Endothelial cell (in vitro differentiated cells): ENCODE data around the gene USP34. TPM values are rescaled to one million over a fixed set of nuclear protein-coding genes. Genes with fewer than 3 reads are reported as not detected.
"Not testable (repeated sequence)": the region's sequence is repeated elsewhere in the genome, so short reads cannot be mapped to it uniquely, and the experiment has no call there.

Experiments used
- DNase-seq: peaks from one replicate; pipeline ENCODE4 v3.0.0; 2021; ENCODE audit warnings: low spot score
- H3K27ac Mint-ChIP-seq: one replicate; pipeline ENCODE4 v1.8.0; 2021; ENCODE audit warnings: mixed read lengths, inconsistent platforms; ENCODE audit not compliant: unreplicated experiment
- H3K27me3 Mint-ChIP-seq: one replicate; pipeline ENCODE4 v1.8.0; 2021; ENCODE audit warnings: mild to moderate bottlenecking, moderate library complexity, mixed read lengths, inconsistent platforms; ENCODE audit not compliant: unreplicated experiment
- H3K36me3 Mint-ChIP-seq: one replicate; pipeline ENCODE4 v1.8.0; 2021; ENCODE audit warnings: mild to moderate bottlenecking, low read depth, mixed read lengths, inconsistent platforms; ENCODE audit not compliant: unreplicated experiment
- H3K4me1 Mint-ChIP-seq: one replicate; pipeline ENCODE4 v1.8.0; 2021; ENCODE audit warnings: mild to moderate bottlenecking, mixed read lengths, inconsistent platforms; ENCODE audit not compliant: unreplicated experiment
- H3K4me3 Mint-ChIP-seq: one replicate; pipeline ENCODE4 v1.8.0; 2021; ENCODE audit warnings: mild to moderate bottlenecking, mixed read lengths, inconsistent platforms; ENCODE audit not compliant: unreplicated experiment
- H3K9me3 Mint-ChIP-seq: one replicate; pipeline ENCODE4 v1.8.0; 2021; ENCODE audit warnings: mixed read lengths, inconsistent platforms; ENCODE audit not compliant: unreplicated experiment
- total RNA-seq: library from RNA; stranded (reverse); fragmentation: NEBNext Ultra II Directional; extraction: Animal tissue kit (Norgen Biotek cat#: 25700); gene quantifications from one replicate; pipeline ENCODE4 v1.2.1, GENCODE V29; 2021; ENCODE audit not compliant: unreplicated experiment
- TF ChIP-seq, protein P1 (sequence below): fragments of 200-600 bp; sonication (generic); IDR thresholded peaks from one replicate; pipeline ENCODE4 v1.5.0; 2021; ENCODE audit warnings: antibody characterized with exemption; ENCODE audit not compliant: unreplicated experiment

Gene USP34
- total RNA-seq, 1 donor from 2014 or later = 97.4 TPM

DNA sequence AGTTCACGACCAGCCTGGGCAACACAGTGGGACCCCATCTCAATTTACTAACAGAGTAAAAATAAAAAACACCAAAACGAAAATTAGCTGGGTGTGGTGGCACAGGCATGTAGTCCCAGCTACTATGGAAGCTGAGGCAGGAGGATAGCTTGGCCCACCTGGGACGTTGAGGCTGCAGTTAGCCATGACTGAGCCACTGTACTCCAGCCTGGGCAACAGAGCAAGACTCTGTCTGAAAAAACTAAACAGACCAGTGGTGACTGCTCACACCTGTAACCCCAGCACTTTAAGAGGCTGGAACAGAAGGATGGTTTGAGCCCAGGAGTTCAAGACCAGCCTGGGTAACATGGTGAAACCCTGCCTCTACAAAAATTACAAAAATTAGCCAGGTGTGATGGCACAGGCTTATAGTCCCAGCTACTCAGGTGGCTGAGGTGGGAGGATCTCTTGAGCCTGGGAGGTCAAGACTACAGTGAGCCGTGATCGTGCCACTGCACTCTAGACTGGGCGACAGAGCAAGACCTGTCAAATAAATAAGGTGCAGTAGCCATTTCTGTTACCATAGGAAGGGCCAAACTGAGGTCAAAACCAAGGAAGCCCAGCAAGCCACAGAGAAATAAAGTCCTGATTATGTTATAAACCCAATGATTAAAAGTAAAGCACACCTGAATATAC is 14.0 kb downstream of the USP34 start:
- Mint-ChIP-seq H3K27ac (no peak overlapping the region), H3K4me1 (peaks cover 11% of the 10 kb centered on the region), H3K4me3 (no peak overlapping the region), H3K9me3 (no peaks in the 10 kb centered on the region), H3K27me3 (peaks cover 5% of the 10 kb centered on the region), H3K36me3 (no peaks in the 10 kb centered on the region)
- no peak for DNase-seq
- TF ChIP-seq, protein P1, sequence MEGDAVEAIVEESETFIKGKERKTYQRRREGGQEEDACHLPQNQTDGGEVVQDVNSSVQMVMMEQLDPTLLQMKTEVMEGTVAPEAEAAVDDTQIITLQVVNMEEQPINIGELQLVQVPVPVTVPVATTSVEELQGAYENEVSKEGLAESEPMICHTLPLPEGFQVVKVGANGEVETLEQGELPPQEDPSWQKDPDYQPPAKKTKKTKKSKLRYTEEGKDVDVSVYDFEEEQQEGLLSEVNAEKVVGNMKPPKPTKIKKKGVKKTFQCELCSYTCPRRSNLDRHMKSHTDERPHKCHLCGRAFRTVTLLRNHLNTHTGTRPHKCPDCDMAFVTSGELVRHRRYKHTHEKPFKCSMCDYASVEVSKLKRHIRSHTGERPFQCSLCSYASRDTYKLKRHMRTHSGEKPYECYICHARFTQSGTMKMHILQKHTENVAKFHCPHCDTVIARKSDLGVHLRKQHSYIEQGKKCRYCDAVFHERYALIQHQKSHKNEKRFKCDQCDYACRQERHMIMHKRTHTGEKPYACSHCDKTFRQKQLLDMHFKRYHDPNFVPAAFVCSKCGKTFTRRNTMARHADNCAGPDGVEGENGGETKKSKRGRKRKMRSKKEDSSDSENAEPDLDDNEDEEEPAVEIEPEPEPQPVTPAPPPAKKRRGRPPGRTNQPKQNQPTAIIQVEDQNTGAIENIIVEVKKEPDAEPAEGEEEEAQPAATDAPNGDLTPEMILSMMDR = no peak

DNA sequence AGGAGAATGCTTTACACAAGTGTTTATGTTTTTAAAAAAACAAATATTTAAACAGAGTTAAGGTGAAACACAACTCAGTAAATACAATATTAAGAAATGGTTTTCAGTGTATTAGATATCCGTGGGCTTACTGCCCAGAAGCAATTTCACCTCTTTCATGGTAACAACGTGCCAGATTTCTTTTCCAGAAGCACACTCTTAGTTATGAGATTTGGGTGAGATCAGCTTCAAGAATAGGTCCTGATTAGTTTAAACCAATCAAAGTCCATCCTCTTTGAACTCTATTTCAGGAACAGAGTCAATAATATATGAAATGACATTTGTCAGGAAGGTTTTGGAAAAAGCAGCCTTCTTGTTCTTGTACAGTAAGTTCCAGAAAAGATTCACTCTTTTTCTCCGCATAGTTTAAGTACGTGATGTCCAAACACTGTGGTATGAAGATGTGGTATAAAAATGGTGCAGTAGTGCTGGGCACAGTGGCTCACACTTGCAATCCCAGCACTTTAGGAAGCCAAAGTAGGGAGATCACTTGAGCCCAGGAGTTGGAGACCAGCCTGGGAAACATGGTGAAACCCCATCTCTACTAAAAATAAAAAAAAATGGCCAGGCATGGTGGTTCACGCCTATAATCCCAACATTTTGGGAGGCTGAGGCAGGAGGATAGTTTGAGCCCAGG is 14.7 kb downstream of the USP34 start:
- Mint-ChIP-seq H3K36me3 (no peaks in the 10 kb centered on the region), H3K4me3 (no peak overlapping the region), H3K27me3 (peaks cover 5% of the 10 kb centered on the region), H3K27ac (no peak overlapping the region), H3K4me1 (peaks cover 11% of the 10 kb centered on the region), H3K9me3 (no peaks in the 10 kb centered on the region)
- TF ChIP-seq, protein P1 = no peak
- no peak for DNase-seq

DNA sequence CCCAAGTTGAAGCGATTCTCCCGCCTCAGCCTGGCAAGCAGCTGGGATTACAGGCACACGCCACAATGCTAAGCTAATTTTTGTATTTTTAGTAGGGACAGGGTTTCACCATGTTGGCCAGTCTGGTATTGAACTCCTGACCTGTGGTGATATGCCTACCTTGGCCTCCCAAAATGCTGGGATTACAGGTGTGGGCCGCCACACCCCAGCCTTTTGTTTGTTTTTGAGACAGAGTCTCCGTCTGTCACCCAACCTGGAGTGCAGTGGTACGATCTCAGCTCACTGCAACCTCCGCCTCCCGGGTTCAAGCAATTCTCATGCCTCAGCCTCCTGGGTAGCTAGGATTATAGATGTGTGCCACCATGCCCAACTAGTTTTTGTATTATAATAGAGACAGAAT is 15.9 kb downstream of the USP34 start:
- DNase-seq, H3K4me3 Mint-ChIP-seq, H3K27ac Mint-ChIP-seq, H3K9me3 Mint-ChIP-seq, H3K36me3 Mint-ChIP-seq, H3K27me3 Mint-ChIP-seq: not testable (repeated sequence)
- peaks cover 11% of the 10 kb centered on the region for H3K4me1 Mint-ChIP-seq

DNA sequence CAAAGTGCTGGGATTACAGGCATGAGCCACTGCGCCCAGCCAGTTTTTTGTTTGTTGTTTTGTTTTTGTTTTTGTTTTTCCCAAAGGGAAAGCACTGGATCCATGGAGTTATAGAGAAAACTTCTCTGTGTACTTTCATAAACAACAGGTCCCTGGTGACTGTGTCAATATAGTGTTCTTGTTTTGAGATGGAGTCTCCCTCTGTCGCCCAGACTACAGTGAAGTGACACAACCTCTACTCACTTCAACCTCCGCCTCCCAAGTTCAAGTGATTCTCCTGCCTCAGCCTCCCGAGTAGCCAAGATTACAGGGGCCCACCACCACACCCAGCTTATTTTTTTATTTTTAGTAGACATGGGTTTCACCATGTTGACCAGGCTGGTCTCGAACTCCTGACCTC is 16.5 kb downstream of the USP34 start:
- H3K27ac Mint-ChIP-seq = no peak overlapping the region
- TF ChIP-seq, protein P1 = no peak
- DNase-seq = no peak
- no peaks in the 10 kb centered on the region for H3K36me3 Mint-ChIP-seq
- peaks cover 11% of the 10 kb centered on the region for H3K4me1 Mint-ChIP-seq
- peaks cover 5% of the 10 kb centered on the region for H3K27me3 Mint-ChIP-seq
- no peaks in the 10 kb centered on the region for H3K9me3 Mint-ChIP-seq
- H3K4me3 Mint-ChIP-seq = no peak overlapping the region

DNA sequence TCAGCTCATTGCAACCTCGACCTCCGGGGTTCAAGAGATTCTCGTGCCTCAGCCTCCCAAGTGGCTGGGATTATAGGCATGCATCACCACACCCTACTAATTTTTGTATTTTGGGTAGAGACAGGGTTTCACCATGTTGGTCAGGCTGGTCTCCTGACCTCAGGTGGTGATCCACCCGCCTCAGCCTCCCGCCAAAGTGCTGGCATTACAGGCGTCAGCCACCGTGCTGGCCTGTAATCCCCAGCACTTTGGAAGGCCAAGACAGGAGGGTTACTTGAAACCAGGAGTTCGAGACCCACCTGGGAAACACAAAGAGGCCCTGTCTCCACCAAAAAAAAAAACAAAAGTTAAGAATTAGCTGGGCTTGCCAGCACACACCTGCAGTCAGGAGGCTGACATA is 18.5 kb downstream of the USP34 start:
- Mint-ChIP-seq H3K27ac (no peak overlapping the region), H3K4me3 (no peak overlapping the region), H3K9me3 (no peaks in the 10 kb centered on the region), H3K27me3 (peaks cover 5% of the 10 kb centered on the region), H3K4me1 (peaks cover 3% of the 10 kb centered on the region), H3K36me3 (no peaks in the 10 kb centered on the region)
- TF ChIP-seq, protein P1 = no peak
- DNase-seq = no peak
